Activated CD4-positive, alpha-beta memory T cell treated with anti-CD3 and anti-CD28 coated beads for 36 hours (primary cell): ENCODE results near the gene BORCS6. TPM values are rescaled to one million over a fixed set of nuclear protein-coding genes. Genes with fewer than 3 reads are reported as not detected.

ENCODE experiments used
- CTCF ChIA-PET: fragments of 350-600 bp; sonication (Branson Sonifier 250); formaldehyde crosslinking; loops from one replicate; lab custom pipeline; 2021; ENCODE audit warnings: antibody characterized with exemption, inconsistent platforms; lab: Charles Lee
- POLR2A ChIA-PET: fragments of 350-600 bp; sonication (Branson Sonifier 250); formaldehyde crosslinking; loops from one replicate; lab custom pipeline; 2021; ENCODE audit warnings: antibody characterized with exemption; lab: Charles Lee
- DNase-seq: peaks from one replicate; pipeline ENCODE4 v3.0.0-alpha.2; 2020
- H3K27ac Mint-ChIP-seq: one replicate; pipeline ENCODE4 v1.8.0; 2021; ENCODE audit warnings: mixed read lengths
- H3K27me3 Mint-ChIP-seq: one replicate; pipeline ENCODE4 v1.8.0; 2021; ENCODE audit warnings: mixed read lengths
- H3K36me3 Mint-ChIP-seq: one replicate; pipeline ENCODE4 v1.8.0; 2021; ENCODE audit warnings: mixed read lengths
- H3K4me1 Mint-ChIP-seq: one replicate; pipeline ENCODE4 v1.8.0; 2021; ENCODE audit warnings: low read depth, mixed read lengths
- H3K4me3 Mint-ChIP-seq: one replicate; pipeline ENCODE4 v1.8.0; 2021; ENCODE audit warnings: mild to moderate bottlenecking, mixed read lengths
- H3K9me3 Mint-ChIP-seq: one replicate; pipeline ENCODE4 v1.8.0; 2021; ENCODE audit warnings: mixed read lengths
- intact Hi-C: fragments of 100-400 bp; cut with micrococcal nuclease; formaldehyde crosslinking; loops from one replicate; pipeline ENCODE4 v1.15.1; 2023
- total RNA-seq, 2 experiments: library from RNA; stranded (reverse); gene quantifications; one replicate each; pipeline ENCODE4 v1.2.3, GENCODE V29; 2021

The BORCS6 gene
- total RNA-seq, 2 experiments from 2014 or later, result 7.9 to 8.3 TPM

GRCh38 chr17:8154608-8155155 is 35.3 kb downstream of the BORCS6 start:
- intact Hi-C loops, result loop anchor here (5.0 kb wide), 1 partner anchor 312 kb away; no protein-coding TSS in a partner anchor
- CTCF ChIA-PET, result interaction anchor here (2.2 to 8.7 kb wide), 3 partner anchors 16 to 35 kb away, joined by 12 to 62 read pairs (median 26); partner anchors contain the start of gene ALOXE3
- H3K4me3 Mint-ChIP-seq, result no peak overlapping the region
- no peaks in the 10 kb centered on the region for H3K9me3 Mint-ChIP-seq
- H3K27ac Mint-ChIP-seq, result no peak overlapping the region
- H3K36me3 Mint-ChIP-seq, result peaks cover 3% of the 10 kb centered on the region
- H3K27me3 Mint-ChIP-seq, result no peaks in the 10 kb centered on the region
- no peak for DNase-seq
- H3K4me1 Mint-ChIP-seq, result peaks cover 44% of the 10 kb centered on the region
- POLR2A ChIA-PET, result interaction anchor here (2.5 to 5.3 kb wide), 3 partner anchors 9 to 18 kb away, joined by 16 to 95 read pairs (median 34); no protein-coding TSS in a partner anchor

- H3K36me3 Mint-ChIP-seq, result no peaks in the 10 kb centered on the region
- no peak overlapping the region for H3K27ac Mint-ChIP-seq
Observed at GRCh38 chr17:8153957-8154607, 35.9 kb downstream of the BORCS6 start.

GRCh38 chr17:8153525-8153956 is 36.4 kb downstream of the BORCS6 start:
- Mint-ChIP-seq H3K27ac (no peak overlapping the region), H3K27me3 (no peaks in the 10 kb centered on the region), H3K4me1 (peaks cover 37% of the 10 kb centered on the region), H3K4me3 (peak overlapping the region; percentile 62), H3K9me3 (no peaks in the 10 kb centered on the region), H3K36me3 (peaks cover 1% of the 10 kb centered on the region)
- intact Hi-C loops, result no loop called here
- DNase-seq, result peak; percentile 83
- ChIA-PET CTCF (interaction anchor here (0.6 to 8.7 kb wide), 7 partner anchors 15 to 1135 kb away, joined by 3 to 62 read pairs (median 4); partner anchors contain the start of gene ALOXE3), POLR2A (interaction anchor here (0.6 to 5.3 kb wide), 5 partner anchors 9 to 466 kb away, joined by 3 to 95 read pairs (median 16); partner anchors contain the start of genes TP53 and VAMP2)

More at GRCh38 chr17:8153957-8154607, 35.9 kb downstream of the BORCS6 start:
- POLR2A ChIA-PET, result interaction anchor here (0.6 to 5.3 kb wide), 5 partner anchors 9 to 467 kb away, joined by 3 to 95 read pairs (median 16); partner anchors contain the start of genes TP53 and VAMP2
- Mint-ChIP-seq H3K27me3 (no peaks in the 10 kb centered on the region), H3K4me1 (peaks cover 41% of the 10 kb centered on the region), H3K9me3 (no peaks in the 10 kb centered on the region), H3K4me3 (peak overlapping the region; percentile 62)
- intact Hi-C loops, result no loop called here
- CTCF ChIA-PET, result interaction anchor here (0.6 to 8.7 kb wide), 6 partner anchors 15 to 1135 kb away, joined by 3 to 62 read pairs (median 4); partner anchors contain the start of gene ALOXE3
- DNase-seq, result peak; percentile 96

- H3K27me3 Mint-ChIP-seq, result no peaks in the 10 kb centered on the region
- no peak for DNase-seq
- ChIA-PET POLR2A (interaction anchor here (1.1 to 5.3 kb wide), 5 partner anchors 10 to 466 kb away, joined by 3 to 95 read pairs (median 16); partner anchors contain the start of gene TP53), CTCF (interaction anchor here (1.0 to 2.2 kb wide), 3 partner anchors 14 to 79 kb away, joined by 3 to 12 read pairs (median 4); no protein-coding TSS in a partner anchor)
- peaks cover 35% of the 10 kb centered on the region for H3K4me1 Mint-ChIP-seq
- H3K9me3 Mint-ChIP-seq, result no peaks in the 10 kb centered on the region
- peaks cover 5% of the 10 kb centered on the region for H3K36me3 Mint-ChIP-seq
- H3K27ac Mint-ChIP-seq, result no peak overlapping the region
- intact Hi-C loops, result no loop called here
- H3K4me3 Mint-ChIP-seq, result peak overlapping the region; percentile 62
Observed at GRCh38 chr17:8153031-8153451, 36.9 kb downstream of the BORCS6 start.

GRCh38 chr17:8152112-8152775 is 37.7 kb downstream of the BORCS6 start, which contains the start of gene PER1:
PER1 (minus strand) TSS chr17:8152404; CDS start chr17:8150706, 1,698 bp downstream.
- ChIA-PET POLR2A (interaction anchor here (0.8 to 5.3 kb wide), 7 partner anchors 9 to 73 kb away, joined by 3 to 34 read pairs (median 3); no protein-coding TSS in a partner anchor), CTCF (interaction anchor here (1.0 to 2.2 kb wide), 4 partner anchors 13 to 634 kb away, joined by 3 to 12 read pairs (median 8); no protein-coding TSS in a partner anchor)
- Mint-ChIP-seq H3K36me3 (peaks cover 9% of the 10 kb centered on the region), H3K4me1 (peaks cover 35% of the 10 kb centered on the region), H3K9me3 (no peaks in the 10 kb centered on the region), H3K4me3 (peak within 1 kb of the TSS; percentile 83), H3K27ac (no peak within 1 kb of the TSS), H3K27me3 (no peaks in the 10 kb centered on the region)
- intact Hi-C loops, result loop anchor here (1.0 kb wide), 1 partner anchor 27 kb away; no protein-coding TSS in a partner anchor
- peak; percentile 95 for DNase-seq

GRCh38 chr17:8151641-8152111 is 38.3 kb downstream of the BORCS6 start:
- no peak overlapping the region for H3K27ac Mint-ChIP-seq
- H3K36me3 Mint-ChIP-seq, result peaks cover 14% of the 10 kb centered on the region
- H3K27me3 Mint-ChIP-seq, result no peaks in the 10 kb centered on the region
- H3K9me3 Mint-ChIP-seq, result no peaks in the 10 kb centered on the region
- H3K4me3 Mint-ChIP-seq, result peak overlapping the region; percentile 83
- ChIA-PET POLR2A (interaction anchor here (0.8 to 5.3 kb wide), 6 partner anchors 8 to 72 kb away, joined by 3 to 34 read pairs (median 3); no protein-coding TSS in a partner anchor), CTCF (interaction anchor here (1.0 to 1.9 kb wide), 6 partner anchors 9 to 634 kb away, joined by 3 to 12 read pairs (median 5); no protein-coding TSS in a partner anchor)
- DNase-seq, result peak; percentile 46
- intact Hi-C loops, result loop anchor here (1.0 kb wide), 2 partner anchors 12 to 26 kb away; no protein-coding TSS in a partner anchor
- H3K4me1 Mint-ChIP-seq, result peaks cover 35% of the 10 kb centered on the region

- H3K4me1 Mint-ChIP-seq, result peaks cover 35% of the 10 kb centered on the region
- POLR2A ChIA-PET, result interaction anchor here (0.8 to 5.3 kb wide), 4 partner anchors 11 to 72 kb away, joined by 3 to 34 read pairs (median 14); no protein-coding TSS in a partner anchor
- H3K4me3 Mint-ChIP-seq, result peak overlapping the region; percentile 83
- H3K27me3 Mint-ChIP-seq, result no peaks in the 10 kb centered on the region
- no peaks in the 10 kb centered on the region for H3K9me3 Mint-ChIP-seq
- intact Hi-C loops, result loop anchor here (1.0 kb wide), 1 partner anchor 12 kb away; no protein-coding TSS in a partner anchor
- CTCF ChIA-PET, result interaction anchor here (1.0 to 1.9 kb wide), 6 partner anchors 10 to 150 kb away, joined by 3 to 12 read pairs (median 5); no protein-coding TSS in a partner anchor
- peak; percentile 92 for DNase-seq
- peaks cover 19% of the 10 kb centered on the region for H3K36me3 Mint-ChIP-seq
- no peak overlapping the region for H3K27ac Mint-ChIP-seq
Observed at GRCh38 chr17:8151120-8151640, 38.8 kb downstream of the BORCS6 start.

- no peaks in the 10 kb centered on the region for H3K9me3 Mint-ChIP-seq
- H3K27me3 Mint-ChIP-seq, result no peaks in the 10 kb centered on the region
- DNase-seq, result no peak
- peaks cover 33% of the 10 kb centered on the region for H3K4me1 Mint-ChIP-seq
- intact Hi-C loops, result loop anchor here (1.0 kb wide), 1 partner anchor 11 kb away; no protein-coding TSS in a partner anchor
- CTCF ChIA-PET, result interaction anchor here (1.0 to 1.9 kb wide), 8 partner anchors 8 to 151 kb away, joined by 3 to 12 read pairs (median 4); no protein-coding TSS in a partner anchor
- POLR2A ChIA-PET, result interaction anchor here (1.1 to 5.3 kb wide), 3 partner anchors 10 to 26 kb away, joined by 3 to 34 read pairs (median 25); partner anchors contain the start of gene HES7
- peaks cover 25% of the 10 kb centered on the region for H3K36me3 Mint-ChIP-seq
- peak overlapping the region; percentile 83 for H3K4me3 Mint-ChIP-seq
- no peak overlapping the region for H3K27ac Mint-ChIP-seq
Observed at GRCh38 chr17:8150194-8151119, 39.5 kb downstream of the BORCS6 start.

- H3K27ac Mint-ChIP-seq, result no peak overlapping the region
- no peaks in the 10 kb centered on the region for H3K27me3 Mint-ChIP-seq
- intact Hi-C loops, result no loop called here
- no peaks in the 10 kb centered on the region for H3K9me3 Mint-ChIP-seq
- H3K36me3 Mint-ChIP-seq, result peaks cover 26% of the 10 kb centered on the region
- no peak overlapping the region for H3K4me3 Mint-ChIP-seq
- ChIA-PET CTCF (interaction anchor here (1.0 to 1.4 kb wide), 3 partner anchors 9 to 39 kb away, joined by 3 to 4 read pairs (median 4); no protein-coding TSS in a partner anchor), POLR2A (interaction anchor here (0.6 to 5.3 kb wide), 4 partner anchors 9 to 45 kb away, joined by 3 to 34 read pairs (median 3); partner anchors contain the start of gene HES7)
- DNase-seq, result no peak
- peaks cover 25% of the 10 kb centered on the region for H3K4me1 Mint-ChIP-seq
Observed at GRCh38 chr17:8149419-8150193, 40.4 kb downstream of the BORCS6 start.
